GM19238 (cell line): Measurements from ENCODE around the gene PARVB.
A peak's percentile ranks its signal among the peaks of the same experiment; 100 is the strongest.

Experiments
- DNase-seq: peaks from one replicate; pipeline ENCODE4 v3.0.0; 2011; ENCODE audit warnings: low spot score; ENCODE audit not compliant: insufficient read length

Gene PARVB

GRCh38 chr22:44181033-44181911 is 157.2 kb downstream of the PARVB start:
- DNase-seq = peak; percentile 56

GRCh38 chr22:44181912-44182587 is 157.9 kb downstream of the PARVB start:
- no peak for DNase-seq

- DNase-seq = peak; percentile 43
Observed at GRCh38 chr22:44182588-44183286, 158.6 kb downstream of the PARVB start.

- no peak for DNase-seq
Observed at GRCh38 chr22:44183287-44183588, 159.1 kb downstream of the PARVB start.

DNA sequence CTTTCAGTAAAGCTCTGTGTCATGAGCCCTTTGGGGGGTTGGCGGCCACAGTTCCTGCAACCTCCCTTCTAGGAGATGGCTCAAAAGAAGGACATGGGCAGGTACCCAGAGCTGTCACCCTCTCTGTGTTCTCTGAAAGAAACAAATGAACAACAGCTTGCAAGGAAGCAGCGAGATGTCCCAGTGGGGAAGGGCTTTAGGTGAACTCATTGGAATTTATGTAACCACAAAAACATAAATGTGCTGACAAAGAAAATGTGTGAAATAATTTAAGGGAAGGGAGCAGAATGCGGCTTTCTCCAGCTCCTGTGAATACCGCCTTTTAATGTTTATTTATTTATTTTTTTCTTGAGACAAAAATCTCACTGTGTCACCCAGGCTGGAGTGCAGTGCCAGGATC is 159.9 kb downstream of the PARVB start:
- DNase-seq = no peak

GRCh38 chr22:44185237-44186120 is 161.4 kb downstream of the PARVB start:
- DNase-seq = no peak

- DNase-seq = no peak
Observed at GRCh38 chr22:44186121-44186510, 162.0 kb downstream of the PARVB start.

GRCh38 chr22:44186737-44187136 is 162.6 kb downstream of the PARVB start:
- DNase-seq = no peak

DNA sequence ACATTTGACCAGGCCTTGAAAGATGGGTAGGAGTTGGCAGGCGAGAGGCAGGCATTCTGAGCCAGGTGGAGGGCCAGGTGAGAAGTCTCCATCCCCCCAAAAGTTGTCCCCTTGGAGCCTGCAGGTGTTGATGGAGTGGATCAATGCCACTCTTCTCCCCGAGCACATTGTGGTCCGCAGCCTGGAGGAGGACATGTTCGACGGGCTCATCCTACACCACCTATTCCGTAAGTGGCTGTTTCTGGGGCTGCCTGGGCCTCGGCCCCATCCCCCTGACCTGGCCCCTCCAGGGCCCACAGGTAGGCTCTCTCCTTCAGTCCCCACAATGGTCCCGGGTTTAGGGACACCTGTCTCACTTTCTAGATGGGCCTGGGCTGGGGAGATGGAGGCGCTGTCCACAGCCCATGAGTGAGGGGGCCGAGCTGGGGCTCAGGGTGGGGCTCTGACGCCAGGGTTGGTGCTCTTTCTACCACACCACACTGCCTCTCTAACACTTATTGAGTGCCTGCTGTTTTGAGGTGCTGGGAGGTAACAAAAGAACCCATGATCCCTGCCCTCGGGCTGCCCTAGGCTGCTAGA is 163.6 kb downstream of the PARVB start:
- no peak for DNase-seq

DNA sequence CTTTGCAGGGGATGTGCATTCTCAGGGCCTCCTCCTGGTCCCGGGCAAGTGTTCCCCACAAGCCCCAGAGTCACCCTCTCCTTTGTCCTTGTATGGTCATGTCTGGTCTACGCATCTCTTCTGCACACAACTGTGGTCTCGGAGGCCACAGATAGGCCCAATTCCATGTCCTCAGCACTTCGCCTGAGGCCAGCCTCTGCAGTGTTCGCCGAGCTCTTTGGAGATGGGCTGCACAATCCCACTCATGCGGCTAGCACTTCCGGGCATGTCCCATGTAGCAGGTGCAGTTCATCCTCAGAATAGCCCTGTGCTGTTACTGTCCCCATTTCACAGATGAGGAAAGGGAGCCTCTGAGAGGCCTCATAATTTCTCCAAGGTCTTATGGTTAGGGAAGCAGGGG is 164.2 kb downstream of the PARVB start:
- no peak for DNase-seq

- no peak for DNase-seq
Observed at GRCh38 chr22:44188986-44189630, 165.0 kb downstream of the PARVB start.

GRCh38 chr22:44190381-44190976 is 166.4 kb downstream of the PARVB start:
- DNase-seq = no peak

DNA sequence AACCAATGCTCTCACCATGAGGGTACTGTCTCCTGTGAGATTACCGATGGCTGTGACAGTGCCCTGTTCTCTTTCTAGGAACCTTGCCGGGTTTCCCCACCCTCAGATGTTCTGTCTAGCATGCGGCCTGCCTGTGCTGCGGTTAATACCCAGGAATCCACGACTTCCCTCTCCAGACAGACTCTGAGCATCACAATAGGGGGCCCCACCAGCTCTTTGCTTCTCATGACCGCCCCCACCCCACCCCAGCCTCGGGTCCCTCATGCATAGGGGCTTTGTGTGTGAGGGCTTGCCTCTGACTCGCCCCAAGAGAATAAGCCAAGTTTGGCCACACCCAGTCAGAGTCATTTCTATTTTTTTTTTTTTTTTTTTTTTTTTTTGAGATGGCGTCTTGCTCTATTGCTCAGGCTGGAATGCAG is 166.9 kb downstream of the PARVB start:
- no peak for DNase-seq

- no peak for DNase-seq
Observed at GRCh38 chr22:44192098-44192815, 168.2 kb downstream of the PARVB start.

- DNase-seq = no peak
Observed at GRCh38 chr22:44192816-44193534, 168.9 kb downstream of the PARVB start.

- DNase-seq = no peak
Observed at GRCh38 chr22:44193535-44193891, 169.4 kb downstream of the PARVB start.

- no peak for DNase-seq
Observed at GRCh38 chr22:44194569-44194968, 170.5 kb downstream of the PARVB start.

- DNase-seq = no peak
Observed at GRCh38 chr22:44195189-44195871, 171.2 kb downstream of the PARVB start.
